SIG-M5 (cell line): Measurements from ENCODE around the gene STRA8.

Experiments
- DNase-seq: peaks from one replicate; lab custom pipeline; 2025; lab: John Stamatoyannopoulos, UW

STRA8 gene

DNA sequence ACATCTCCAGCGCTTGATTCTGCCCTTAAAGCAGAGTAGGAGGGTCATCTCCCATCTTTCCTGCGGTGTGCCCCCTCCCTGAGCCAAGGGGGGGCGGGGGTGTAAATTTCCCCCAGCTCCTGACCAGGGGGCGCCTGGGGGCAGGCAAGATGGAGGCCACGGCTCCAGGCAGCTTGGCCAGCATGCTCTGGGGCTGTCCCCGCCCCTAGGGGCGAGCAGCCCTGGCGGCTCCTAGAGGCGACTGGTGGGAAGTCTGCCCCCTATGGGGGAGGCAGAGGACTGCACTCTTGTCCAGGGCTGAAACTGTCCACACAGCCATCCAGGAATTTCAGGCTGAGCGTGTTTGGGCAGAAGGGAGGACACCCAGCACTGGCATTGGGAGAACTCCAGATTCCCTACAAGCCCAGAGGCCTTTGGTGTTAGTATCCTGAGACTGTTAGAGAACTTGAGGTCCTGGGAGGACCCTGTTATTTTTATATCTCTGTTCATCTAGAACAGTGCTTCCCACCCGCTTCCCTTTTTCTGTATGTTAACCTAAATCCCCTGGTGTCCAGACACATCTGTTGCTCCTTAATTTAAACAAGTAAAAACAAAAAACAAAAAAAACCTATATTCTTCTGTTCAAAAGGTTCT is 4.6 kb downstream of the STRA8 start:
- no peak for DNase-seq

DNA sequence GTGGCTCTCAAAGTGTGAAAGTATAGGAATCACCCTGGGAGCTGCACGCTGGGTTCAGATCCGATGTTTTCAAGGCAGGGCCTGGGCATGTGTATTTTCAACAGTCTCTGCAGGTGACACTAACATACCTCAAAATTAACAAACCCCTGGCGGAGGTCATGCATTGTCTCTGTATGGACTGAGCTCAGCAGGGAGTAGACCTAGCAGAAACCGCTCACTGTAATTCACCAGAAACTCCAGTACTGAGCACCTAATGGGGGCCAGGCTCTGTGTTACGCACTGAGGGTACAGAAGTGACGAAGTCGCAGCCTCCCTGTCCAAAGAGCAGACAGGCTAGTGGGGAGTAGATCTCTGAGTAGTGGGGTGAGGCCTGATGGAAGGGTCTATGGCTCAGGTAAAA is 5.6 kb downstream of the STRA8 start:
- DNase-seq: no peak

DNA sequence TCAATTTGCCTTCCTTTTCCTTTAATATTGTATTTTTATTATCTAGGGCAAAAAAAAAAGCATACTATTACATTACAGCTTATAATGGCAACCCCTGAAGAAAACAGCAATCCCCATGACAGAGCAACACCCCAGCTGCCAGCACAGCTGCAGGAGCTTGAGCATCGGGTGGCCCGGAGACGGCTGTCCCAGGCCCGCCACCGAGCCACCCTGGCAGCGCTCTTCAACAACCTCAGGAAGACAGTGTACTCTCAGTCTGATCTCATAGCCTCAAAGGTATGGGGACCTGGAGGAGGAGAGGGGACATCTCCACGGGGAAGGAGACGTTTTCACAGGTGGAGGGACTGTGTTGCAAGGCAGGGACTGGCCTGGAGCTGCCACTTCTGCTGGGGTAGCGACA is 6.8 kb downstream of the STRA8 start:
- DNase-seq: no peak

GRCh38 chr7:135242096-135242684 is 8.6 kb downstream of the STRA8 start:
- no peak for DNase-seq

DNA sequence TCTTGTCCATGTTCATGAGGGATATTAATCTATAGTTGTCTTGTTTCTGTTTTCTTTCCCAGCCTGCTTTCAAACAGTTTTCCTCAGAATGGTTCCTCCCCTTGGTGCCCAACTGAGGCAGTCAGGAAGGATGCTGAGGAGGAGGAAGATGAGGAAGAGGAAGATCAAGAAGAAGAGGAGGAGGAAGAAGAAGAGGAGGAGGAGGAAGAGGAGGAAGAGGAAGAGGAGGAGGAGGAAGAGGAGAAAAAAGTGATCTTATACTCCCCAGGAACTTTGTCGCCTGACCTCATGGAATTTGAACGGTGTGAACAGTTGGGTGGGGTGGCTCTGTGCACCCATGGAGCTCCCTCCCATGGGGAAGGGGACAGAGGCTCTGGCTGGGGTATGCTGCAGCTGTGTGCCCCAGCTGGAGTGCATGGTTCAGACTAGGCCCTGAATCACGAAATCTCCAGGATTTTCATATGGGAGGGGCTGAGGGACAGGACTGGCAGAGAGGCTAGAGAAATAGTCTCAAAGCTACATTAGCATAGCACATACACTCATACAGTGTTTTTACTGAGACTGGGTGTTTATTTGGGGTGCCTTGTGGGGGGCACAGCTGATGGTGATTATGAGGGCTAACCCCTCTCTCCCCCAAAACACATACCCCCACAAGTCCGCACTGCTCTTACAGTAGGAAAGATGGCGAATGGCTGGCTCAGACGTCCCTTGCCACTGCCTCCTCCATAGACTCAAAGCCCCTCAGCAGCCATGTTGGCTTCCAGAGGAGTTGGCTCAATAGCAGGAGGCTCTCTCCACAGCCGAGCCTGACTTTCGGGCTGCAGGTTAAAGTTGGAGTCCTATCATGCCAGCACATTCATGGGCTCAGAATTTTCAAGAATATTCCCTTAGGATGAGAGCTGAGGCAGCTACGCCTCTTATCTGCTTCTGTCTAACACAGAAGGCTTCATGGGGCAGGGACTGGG is 11.9 kb downstream of the STRA8 start:
- DNase-seq: no peak

- no peak for DNase-seq
These were observed 12.7 kb downstream of the STRA8 start for GRCh38 chr7:135246191-135246825.

GRCh38 chr7:135247746-135248471 is 14.3 kb downstream of the STRA8 start:
- no peak for DNase-seq

DNA sequence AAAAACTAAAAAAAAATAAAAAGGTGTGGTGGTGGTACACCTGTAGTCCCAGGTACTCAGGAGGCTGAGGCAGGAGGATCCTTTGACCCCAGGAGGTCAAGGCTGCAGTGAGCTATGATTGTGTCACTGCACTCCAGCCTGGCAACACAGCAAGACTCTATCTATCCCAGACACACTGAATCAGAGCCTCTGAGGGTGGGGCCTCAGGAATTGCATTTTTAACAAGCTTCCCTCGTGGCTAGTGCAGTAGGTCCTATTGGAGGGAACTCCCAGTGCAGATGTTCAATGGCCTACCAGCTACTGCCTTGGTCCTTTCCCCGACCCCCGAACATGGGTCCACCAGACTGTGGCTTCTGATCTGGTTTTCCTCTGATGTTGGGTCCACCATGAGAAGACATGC is 14.9 kb downstream of the STRA8 start:
- DNase-seq: no peak

- no peak for DNase-seq
These were observed 18.1 kb downstream of the STRA8 start for GRCh38 chr7:135251496-135252391.

DNA sequence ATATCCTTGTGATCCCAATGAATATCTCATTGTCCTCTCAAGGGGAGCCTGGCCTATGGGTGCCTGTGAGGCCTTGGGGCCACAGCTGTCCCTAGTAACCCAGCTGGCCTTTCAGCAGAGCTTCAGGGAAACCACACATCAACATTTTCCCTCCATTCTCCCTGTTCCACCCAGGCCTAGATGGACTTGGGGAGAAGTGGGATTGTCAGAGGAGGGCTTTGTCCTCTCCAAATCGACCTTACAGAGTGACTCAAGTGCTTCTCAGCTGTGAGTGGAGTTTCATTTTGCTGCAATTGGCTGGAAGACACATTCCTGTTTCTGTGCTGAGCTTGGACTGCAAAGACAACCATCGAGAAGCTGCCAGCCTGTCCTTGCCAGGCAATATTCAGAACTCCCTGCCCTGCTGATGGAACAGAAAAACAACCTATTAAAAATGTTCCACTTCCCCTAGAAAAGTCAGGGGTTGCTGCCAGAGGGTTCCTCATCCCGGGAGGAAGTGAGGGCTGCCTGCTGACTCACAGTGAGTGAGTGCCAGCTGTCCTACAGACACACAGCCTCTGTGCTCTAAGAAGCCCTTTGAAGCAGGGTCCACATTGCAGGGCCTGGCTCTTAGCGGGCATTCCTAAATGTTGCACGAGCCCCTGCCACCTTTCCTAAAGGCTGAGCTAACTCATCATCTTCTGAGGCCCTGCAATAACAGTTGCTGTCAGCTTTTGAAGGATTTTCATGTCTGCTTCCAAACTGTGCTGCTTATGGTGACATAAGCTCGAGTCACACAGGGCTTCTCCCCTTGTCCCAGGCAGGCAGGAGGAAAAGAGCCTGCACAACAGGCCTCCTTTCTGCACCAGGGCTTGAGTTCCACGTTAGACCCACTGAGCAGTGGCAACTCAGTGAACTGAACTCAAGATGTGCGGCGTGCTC is 20.5 kb downstream of the STRA8 start:
- DNase-seq: no peak

- no peak for DNase-seq
These were observed 24.2 kb downstream of the STRA8 start for GRCh38 chr7:135257790-135258189.

- no peak for DNase-seq
These were observed 24.9 kb downstream of the STRA8 start for GRCh38 chr7:135258585-135258984.

DNA sequence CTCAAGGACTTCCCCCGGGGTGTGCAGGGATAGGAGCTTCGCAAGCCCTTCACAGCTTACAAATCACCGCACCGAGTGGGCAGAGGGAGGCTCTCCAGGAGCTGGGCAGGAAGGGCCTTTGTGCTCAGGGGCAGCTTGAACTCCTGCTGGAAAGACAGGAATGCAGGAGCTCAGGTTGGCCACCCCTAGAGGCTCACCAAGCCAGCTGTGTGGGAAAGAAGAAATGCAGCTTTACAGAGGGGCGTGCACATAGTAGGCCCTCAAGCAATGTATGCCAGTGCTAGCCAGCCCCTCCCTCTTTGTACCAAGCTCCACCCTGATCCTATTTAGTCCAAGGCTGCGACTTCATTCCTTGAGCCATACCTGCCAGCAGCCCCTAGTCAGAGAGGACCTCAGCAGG is 26.1 kb downstream of the STRA8 start:
- DNase-seq: no peak

GRCh38 chr7:135260470-135260869 is 26.8 kb downstream of the STRA8 start:
- DNase-seq: no peak

DNA sequence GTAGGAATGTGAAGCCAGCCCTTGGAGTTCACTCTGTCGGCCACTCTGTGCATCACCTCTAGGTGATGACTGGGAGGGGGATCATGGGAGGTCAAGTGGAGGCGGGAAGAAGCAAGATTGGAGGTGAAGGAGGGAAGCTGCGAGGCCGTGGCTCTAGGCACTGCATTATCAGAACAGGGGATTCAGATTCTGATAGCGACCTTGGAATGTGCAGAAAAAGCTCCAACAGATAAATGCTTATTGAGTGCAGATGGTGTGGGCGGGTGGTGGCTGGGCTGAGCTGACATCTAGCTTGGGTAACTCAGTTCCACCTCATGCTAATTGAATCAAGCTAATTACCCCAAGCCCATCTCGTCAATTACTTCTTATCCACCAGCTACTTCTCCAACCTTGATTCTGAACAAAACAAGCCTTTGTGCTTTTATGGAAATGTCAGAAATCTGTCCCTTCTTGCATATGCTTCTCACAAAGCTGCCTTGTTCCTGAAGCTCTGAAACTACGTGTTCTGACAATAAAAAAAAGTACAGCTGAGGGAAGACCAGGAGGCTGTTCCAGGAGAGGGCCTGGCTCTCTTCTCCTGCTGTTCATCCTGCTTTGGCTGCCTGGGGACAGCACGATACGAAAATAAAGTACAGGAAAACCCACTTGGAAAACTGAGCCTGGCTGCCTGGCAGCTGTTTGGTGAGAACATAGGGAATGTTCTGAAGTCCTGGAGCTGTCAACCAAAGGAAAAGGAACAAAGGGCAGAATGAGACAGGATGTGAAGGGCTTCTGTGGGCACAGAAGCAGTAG is 27.5 kb downstream of the STRA8 start:
- DNase-seq: no peak

DNA sequence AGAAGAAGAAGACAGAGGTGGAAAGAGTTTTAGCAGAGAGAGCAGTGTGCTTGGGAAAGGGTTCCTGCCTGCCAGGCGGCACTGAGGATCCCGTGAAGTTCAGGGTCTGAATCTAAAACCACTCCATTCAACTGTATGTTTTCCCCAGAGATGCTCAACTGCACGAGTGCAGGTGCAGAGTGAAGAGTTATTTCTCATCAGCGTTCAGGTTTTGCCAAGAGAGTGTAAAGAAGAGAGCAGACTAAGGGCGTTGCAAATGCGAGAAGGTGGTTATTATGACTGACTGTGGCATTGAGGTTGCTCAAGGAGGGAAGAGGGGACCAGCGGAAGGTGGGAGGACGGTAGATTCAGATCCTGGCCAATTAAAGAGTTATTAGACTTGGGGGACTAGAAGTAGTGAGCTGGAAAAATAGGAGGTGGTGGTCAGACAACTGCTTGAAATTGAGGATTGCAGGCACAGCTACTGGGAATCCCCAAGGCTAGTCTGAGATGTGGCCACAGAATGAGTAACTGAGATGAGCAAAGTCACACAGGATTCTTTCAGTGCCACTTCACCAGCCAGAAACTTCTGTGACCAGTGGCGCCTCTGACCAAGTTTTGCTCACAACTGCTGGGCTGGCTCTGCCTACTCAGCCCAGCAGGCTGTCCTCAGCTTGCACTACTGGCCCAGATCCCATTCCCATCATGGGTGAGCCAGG is 29.1 kb downstream of the STRA8 start:
- no peak for DNase-seq

- DNase-seq: no peak
These were observed 29.8 kb downstream of the STRA8 start for GRCh38 chr7:135263321-135263970.

DNA sequence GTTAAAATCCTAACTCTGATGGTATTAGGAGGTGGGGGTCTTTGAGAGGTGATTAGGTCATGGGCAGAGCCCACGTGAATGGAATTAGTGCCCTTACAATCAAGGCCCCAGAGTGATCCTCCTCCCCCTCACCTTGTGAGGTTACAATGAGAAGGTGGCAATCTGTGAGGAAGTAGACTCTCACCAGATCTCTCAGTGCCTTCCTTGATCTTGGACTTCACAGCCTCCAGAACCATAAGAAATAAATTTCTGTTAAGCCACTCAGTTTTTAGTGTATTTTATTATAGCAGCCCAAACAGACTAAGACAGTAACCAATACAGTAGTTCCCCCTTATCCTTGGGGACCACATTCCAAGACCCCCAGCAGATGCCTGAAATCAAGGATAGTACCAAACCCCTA is 32.0 kb downstream of the STRA8 start:
- no peak for DNase-seq
